NCI-H1930 (cell line): ENCODE results near the gene GAS1.

Experiments
- DNase-seq, 2 experiments: peaks; one replicate each; lab custom pipeline; 2025; lab: John Stamatoyannopoulos, UW

GAS1 gene

GRCh38 chr9:86925686-86926085 is 21.6 kb downstream of the GAS1 start:
- DNase-seq, result no peak

- no peak for DNase-seq
Measured at GRCh38 chr9:86924206-86924605, 23.1 kb downstream of the GAS1 start.

- no peak for DNase-seq
Measured at GRCh38 chr9:86921151-86921923, 26.0 kb downstream of the GAS1 start.

- no peak for DNase-seq
Measured at GRCh38 chr9:86918556-86918955, 28.8 kb downstream of the GAS1 start.

- no peak for DNase-seq
Measured at GRCh38 chr9:86912210-86912609, 35.1 kb downstream of the GAS1 start.

GRCh38 chr9:86909388-86909787 is 37.9 kb downstream of the GAS1 start:
- DNase-seq, result no peak

GRCh38 chr9:86908261-86908660 is 39.0 kb downstream of the GAS1 start:
- DNase-seq, result no peak

- DNase-seq, result no peak
Measured at GRCh38 chr9:86907346-86907745, 40.0 kb downstream of the GAS1 start.

GRCh38 chr9:86903734-86904085 is 43.6 kb downstream of the GAS1 start:
- no peak for DNase-seq

- DNase-seq, result no peak
Measured at GRCh38 chr9:86902991-86903733, 44.1 kb downstream of the GAS1 start.

- DNase-seq, result no peak
Measured at GRCh38 chr9:86902586-86902985, 44.7 kb downstream of the GAS1 start.

- DNase-seq, result no peak
Measured at GRCh38 chr9:86902176-86902575, 45.1 kb downstream of the GAS1 start.

- no peak for DNase-seq
Measured at GRCh38 chr9:86901511-86901910, 45.8 kb downstream of the GAS1 start.
